Measurements from ENCODE around the gene SUN2. TPM values are rescaled to one million over a fixed set of nuclear protein-coding genes. Genes with fewer than 3 reads are reported as not detected.

The SUN2 gene
- total and polyA plus RNA-seq, 2 donors, result 61.5 to 64.9 TPM

GRCh38 chr22:38734421-38735100, 21.2 kb downstream of the SUN2 start:
- no peaks in the 10 kb centered on the region for H3K27me3 ChIP-seq (ENCODE audit: control insufficient read depth in 2 of 2, insufficient read depth in 1 of 2, low read length in 1 of 2)
- H3K4me1 ChIP-seq (ENCODE audit: control insufficient read depth in 2 of 2, insufficient read depth in 2 of 2, low read length in 2 of 2), result peaks cover 0 to 41% of the 10 kb centered on the region in 2 donors
- no peak overlapping the region for H3K4me3 ChIP-seq (ENCODE audit: low read length in 2 of 2)
- 96% methylated on average over 13 of the region's 13 CpGs for WGBS
- H3K9me3 ChIP-seq (ENCODE audit: control insufficient read depth in 2 of 2, insufficient read depth in 1 of 2, low read length in 1 of 2), result no peaks in the 10 kb centered on the region
- no peak for DNase-seq (ENCODE audit: low read depth in 6 of 9, low spot score in 9 of 9)
- H3K27ac ChIP-seq (ENCODE audit: low read depth in 1 of 2, low read length in 1 of 2), result no peak overlapping the region
- peaks cover 88 to 96% of the 10 kb centered on the region in 2 donors for H3K36me3 ChIP-seq (ENCODE audit: control insufficient read depth in 2 of 2, insufficient read depth in 2 of 2, low read length in 1 of 2)

GRCh38 chr22:38733724-38734381, 21.9 kb downstream of the SUN2 start:
- WGBS, result 93% methylated on average over 8 of the region's 8 CpGs
- no peak for DNase-seq (ENCODE audit: low read depth in 6 of 9, low spot score in 9 of 9)
- peaks cover 88 to 96% of the 10 kb centered on the region in 2 donors for H3K36me3 ChIP-seq (ENCODE audit: control insufficient read depth in 2 of 2, insufficient read depth in 2 of 2, low read length in 1 of 2)
- H3K4me3 ChIP-seq (ENCODE audit: low read length in 2 of 2), result no peak overlapping the region
- no peaks in the 10 kb centered on the region for H3K27me3 ChIP-seq (ENCODE audit: control insufficient read depth in 2 of 2, insufficient read depth in 1 of 2, low read length in 1 of 2)
- peaks cover 0 to 41% of the 10 kb centered on the region in 2 donors for H3K4me1 ChIP-seq (ENCODE audit: control insufficient read depth in 2 of 2, insufficient read depth in 2 of 2, low read length in 2 of 2)
- H3K27ac ChIP-seq (ENCODE audit: low read depth in 1 of 2, low read length in 1 of 2), result no peak overlapping the region
- H3K9me3 ChIP-seq (ENCODE audit: control insufficient read depth in 2 of 2, insufficient read depth in 1 of 2, low read length in 1 of 2), result no peaks in the 10 kb centered on the region

GRCh38 chr22:38733329-38733723, 22.5 kb downstream of the SUN2 start:
- Histone ChIP-seq H3K4me3 (ENCODE audit: low read length in 2 of 2) (no peak overlapping the region), H3K36me3 (ENCODE audit: control insufficient read depth in 2 of 2, insufficient read depth in 2 of 2, low read length in 1 of 2) (peaks cover 88 to 96% of the 10 kb centered on the region in 2 donors), H3K4me1 (ENCODE audit: control insufficient read depth in 2 of 2, insufficient read depth in 2 of 2, low read length in 2 of 2) (peaks cover 0 to 41% of the 10 kb centered on the region in 2 donors), H3K27me3 (ENCODE audit: control insufficient read depth in 2 of 2, insufficient read depth in 1 of 2, low read length in 1 of 2) (no peaks in the 10 kb centered on the region), H3K9me3 (ENCODE audit: control insufficient read depth in 2 of 2, insufficient read depth in 1 of 2, low read length in 1 of 2) (no peaks in the 10 kb centered on the region), H3K27ac (ENCODE audit: low read depth in 1 of 2, low read length in 1 of 2) (no peak overlapping the region)
- peak in 3 of 9 donors; percentile 49 to 64 (median 54) for DNase-seq (ENCODE audit: low read depth in 6 of 9, low spot score in 9 of 9)
- 68% methylated on average over 4 of the region's 4 CpGs for WGBS

- no peak overlapping the region for H3K4me3 ChIP-seq (ENCODE audit: low read length in 2 of 2)
- WGBS, result 97% methylated on average over 13 of the region's 13 CpGs
- DNase-seq (ENCODE audit: low read depth in 6 of 9, low spot score in 9 of 9), result no peak
- H3K27ac ChIP-seq (ENCODE audit: low read depth in 1 of 2, low read length in 1 of 2), result no peak overlapping the region
- no peaks in the 10 kb centered on the region for H3K9me3 ChIP-seq (ENCODE audit: control insufficient read depth in 2 of 2, insufficient read depth in 1 of 2, low read length in 1 of 2)
- H3K27me3 ChIP-seq (ENCODE audit: control insufficient read depth in 2 of 2, insufficient read depth in 1 of 2, low read length in 1 of 2), result no peaks in the 10 kb centered on the region
- H3K36me3 ChIP-seq (ENCODE audit: control insufficient read depth in 2 of 2, insufficient read depth in 2 of 2, low read length in 1 of 2), result peaks cover 88 to 96% of the 10 kb centered on the region in 2 donors
- peaks cover 0 to 37% of the 10 kb centered on the region in 2 donors for H3K4me1 ChIP-seq (ENCODE audit: control insufficient read depth in 2 of 2, insufficient read depth in 2 of 2, low read length in 2 of 2)
Observed at GRCh38 chr22:38732251-38732815, 23.5 kb downstream of the SUN2 start.

GRCh38 chr22:38731703-38732161, 24.1 kb downstream of the SUN2 start:
- peaks cover 88 to 96% of the 10 kb centered on the region in 2 donors for H3K36me3 ChIP-seq (ENCODE audit: control insufficient read depth in 2 of 2, insufficient read depth in 2 of 2, low read length in 1 of 2)
- no peak overlapping the region for H3K4me3 ChIP-seq (ENCODE audit: low read length in 2 of 2)
- H3K27me3 ChIP-seq (ENCODE audit: control insufficient read depth in 2 of 2, insufficient read depth in 1 of 2, low read length in 1 of 2), result no peaks in the 10 kb centered on the region
- no peak overlapping the region for H3K27ac ChIP-seq (ENCODE audit: low read depth in 1 of 2, low read length in 1 of 2)
- 97% methylated on average over 6 of the region's 6 CpGs for WGBS
- no peaks in the 10 kb centered on the region for H3K9me3 ChIP-seq (ENCODE audit: control insufficient read depth in 2 of 2, insufficient read depth in 1 of 2, low read length in 1 of 2)
- H3K4me1 ChIP-seq (ENCODE audit: control insufficient read depth in 2 of 2, insufficient read depth in 2 of 2, low read length in 2 of 2), result peaks cover 0 to 31% of the 10 kb centered on the region in 2 donors
- DNase-seq (ENCODE audit: low read depth in 6 of 9, low spot score in 9 of 9), result no peak

- Histone ChIP-seq H3K4me1 (ENCODE audit: control insufficient read depth in 2 of 2, insufficient read depth in 2 of 2, low read length in 2 of 2) (peaks cover 0 to 18% of the 10 kb centered on the region in 2 donors), H3K36me3 (ENCODE audit: control insufficient read depth in 2 of 2, insufficient read depth in 2 of 2, low read length in 1 of 2) (peaks cover 89 to 96% of the 10 kb centered on the region in 2 donors), H3K27me3 (ENCODE audit: control insufficient read depth in 2 of 2, insufficient read depth in 1 of 2, low read length in 1 of 2) (no peaks in the 10 kb centered on the region), H3K9me3 (ENCODE audit: control insufficient read depth in 2 of 2, insufficient read depth in 1 of 2, low read length in 1 of 2) (no peaks in the 10 kb centered on the region), H3K4me3 (ENCODE audit: low read length in 2 of 2) (no peak overlapping the region), H3K27ac (ENCODE audit: low read depth in 1 of 2, low read length in 1 of 2) (no peak overlapping the region)
- 99% methylated on average over 13 of the region's 13 CpGs for WGBS
- DNase-seq (ENCODE audit: low read depth in 6 of 9, low spot score in 9 of 9), result no peak
Observed at GRCh38 chr22:38730411-38730871, 25.4 kb downstream of the SUN2 start.

GRCh38 chr22:38729946-38730345, 25.9 kb downstream of the SUN2 start:
- no peaks in the 10 kb centered on the region for H3K27me3 ChIP-seq (ENCODE audit: control insufficient read depth in 2 of 2, insufficient read depth in 1 of 2, low read length in 1 of 2)
- DNase-seq (ENCODE audit: low read depth in 6 of 9, low spot score in 9 of 9), result no peak

GRCh38 chr22:38728871-38729796, 26.7 kb downstream of the SUN2 start:
- peaks cover 0 to 7% of the 10 kb centered on the region in 2 donors for H3K4me1 ChIP-seq (ENCODE audit: control insufficient read depth in 2 of 2, insufficient read depth in 2 of 2, low read length in 2 of 2)
- H3K27ac ChIP-seq (ENCODE audit: low read depth in 1 of 2, low read length in 1 of 2), result no peak overlapping the region
- no peaks in the 10 kb centered on the region for H3K9me3 ChIP-seq (ENCODE audit: control insufficient read depth in 2 of 2, insufficient read depth in 1 of 2, low read length in 1 of 2)
- H3K27me3 ChIP-seq (ENCODE audit: control insufficient read depth in 2 of 2, insufficient read depth in 1 of 2, low read length in 1 of 2), result no peaks in the 10 kb centered on the region
- DNase-seq (ENCODE audit: low read depth in 6 of 9, low spot score in 9 of 9), result no peak
- peaks cover 84 to 96% of the 10 kb centered on the region in 2 donors for H3K36me3 ChIP-seq (ENCODE audit: control insufficient read depth in 2 of 2, insufficient read depth in 2 of 2, low read length in 1 of 2)
- H3K4me3 ChIP-seq (ENCODE audit: low read length in 2 of 2), result no peak overlapping the region
- WGBS, result 98% methylated on average over 18 of the region's 18 CpGs

More at GRCh38 chr22:38729946-38730345, 25.9 kb downstream of the SUN2 start:
- peaks cover 87 to 96% of the 10 kb centered on the region in 2 donors for H3K36me3 ChIP-seq (ENCODE audit: control insufficient read depth in 2 of 2, insufficient read depth in 2 of 2, low read length in 1 of 2)
- H3K9me3 ChIP-seq (ENCODE audit: control insufficient read depth in 2 of 2, insufficient read depth in 1 of 2, low read length in 1 of 2), result no peaks in the 10 kb centered on the region
- H3K27ac ChIP-seq (ENCODE audit: low read depth in 1 of 2, low read length in 1 of 2), result no peak overlapping the region
- WGBS, result 95% methylated on average over 6 of the region's 6 CpGs
- no peak overlapping the region for H3K4me3 ChIP-seq (ENCODE audit: low read length in 2 of 2)
- peaks cover 0 to 14% of the 10 kb centered on the region in 2 donors for H3K4me1 ChIP-seq (ENCODE audit: control insufficient read depth in 2 of 2, insufficient read depth in 2 of 2, low read length in 2 of 2)

Measured in thymus (tissue), 11 donors.